ENCODE results near the gene PROK2.

DNA sequence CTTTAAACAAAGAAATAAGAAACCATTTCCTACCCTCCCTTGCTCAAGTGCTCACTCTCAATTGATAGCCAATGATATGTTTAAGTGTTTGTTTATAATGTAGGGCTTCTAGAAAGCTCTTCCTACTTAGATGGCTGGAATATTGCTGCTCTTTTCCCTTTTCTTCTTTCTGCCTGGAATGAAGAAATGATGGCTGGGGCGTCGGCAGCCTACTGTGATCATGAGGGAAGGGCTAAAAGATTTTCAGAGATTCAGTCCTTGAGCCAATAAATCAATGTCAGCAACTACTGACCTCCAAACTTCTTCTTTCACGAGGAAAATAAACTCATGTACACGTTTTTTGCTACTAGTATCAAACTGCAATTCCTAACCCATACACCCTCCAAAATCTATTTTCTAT is 33.3 kb downstream of the PROK2 start:
- TF ChIP-seq, protein P1, sequence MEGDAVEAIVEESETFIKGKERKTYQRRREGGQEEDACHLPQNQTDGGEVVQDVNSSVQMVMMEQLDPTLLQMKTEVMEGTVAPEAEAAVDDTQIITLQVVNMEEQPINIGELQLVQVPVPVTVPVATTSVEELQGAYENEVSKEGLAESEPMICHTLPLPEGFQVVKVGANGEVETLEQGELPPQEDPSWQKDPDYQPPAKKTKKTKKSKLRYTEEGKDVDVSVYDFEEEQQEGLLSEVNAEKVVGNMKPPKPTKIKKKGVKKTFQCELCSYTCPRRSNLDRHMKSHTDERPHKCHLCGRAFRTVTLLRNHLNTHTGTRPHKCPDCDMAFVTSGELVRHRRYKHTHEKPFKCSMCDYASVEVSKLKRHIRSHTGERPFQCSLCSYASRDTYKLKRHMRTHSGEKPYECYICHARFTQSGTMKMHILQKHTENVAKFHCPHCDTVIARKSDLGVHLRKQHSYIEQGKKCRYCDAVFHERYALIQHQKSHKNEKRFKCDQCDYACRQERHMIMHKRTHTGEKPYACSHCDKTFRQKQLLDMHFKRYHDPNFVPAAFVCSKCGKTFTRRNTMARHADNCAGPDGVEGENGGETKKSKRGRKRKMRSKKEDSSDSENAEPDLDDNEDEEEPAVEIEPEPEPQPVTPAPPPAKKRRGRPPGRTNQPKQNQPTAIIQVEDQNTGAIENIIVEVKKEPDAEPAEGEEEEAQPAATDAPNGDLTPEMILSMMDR (IDR thresholded peaks at IDR 0.05) = no peak
- TF ChIP-seq EP300 (IDR thresholded peaks at IDR 0.05) = no peak

Data from stomach (tissue), 4 donors.